CD14-positive monocyte (primary cell): ENCODE measurements around the gene COX5A. TPM values are rescaled to one million over a fixed set of nuclear protein-coding genes. Genes with fewer than 3 reads are reported as not detected.

ENCODE experiments used
- DNase-seq, 3 donors: peaks; one replicate each; pipeline ENCODE4 v3.0.0-alpha.2; 2011 to 2022
- H2AFZ ChIP-seq: 2 replicates; pipeline ENCODE4 v1.6.0; 2012; ENCODE audit warnings: mild to moderate bottlenecking, low read depth, low read length, inconsistent platforms; ENCODE audit not compliant: insufficient read depth, poor library complexity, severe bottlenecking
- H3K27ac ChIP-seq, 2 donors: 1 replicate in 1 of 2; 2 replicates in 1 of 2; pipeline ENCODE4 v1.5.1; 2012 to 2013; ENCODE audit warnings: low read length in 2 of 2, control low read depth in 1 of 2, inconsistent platforms in 1 of 2, low read depth in 1 of 2, mild to moderate bottlenecking in 1 of 2
- H3K27me3 ChIP-seq, 2 donors: one replicate each; pipeline versions ENCODE4 v1.6.0 to v1.6.1; 2011 to 2013; ENCODE audit warnings: low read length in 2 of 2; ENCODE audit not compliant: control insufficient read depth in 2 of 2, insufficient read depth in 2 of 2
- H3K36me3 ChIP-seq, 2 donors: replicated peaks in 1 of 2; 1 replicate in 1 of 2; 2 replicates in 1 of 2; pipeline versions ENCODE4 v1.5.1 to v1.6.1; 2012 to 2013; ENCODE audit warnings: low read length in 2 of 2, control low read depth in 1 of 2, inconsistent platforms in 1 of 2, mild to moderate bottlenecking in 1 of 2; ENCODE audit not compliant: insufficient read depth in 2 of 2, control insufficient read depth in 1 of 2
- H3K4me1 ChIP-seq, 2 donors: 1 replicate in 1 of 2; 2 replicates in 1 of 2; pipeline versions ENCODE4 v1.5.1 to v1.6.1; 2012 to 2013; ENCODE audit warnings: low read length in 2 of 2, control low read depth in 1 of 2, inconsistent platforms in 1 of 2, mild to moderate bottlenecking in 1 of 2, moderate library complexity in 1 of 2; ENCODE audit not compliant: insufficient read depth in 2 of 2, control insufficient read depth in 1 of 2
- H3K4me2 ChIP-seq: replicated peaks from 2 replicates; pipeline ENCODE3; 2012; ENCODE audit warnings: low read length, moderate library complexity, mild to moderate bottlenecking; ENCODE audit not compliant: poor library complexity, severe bottlenecking; ENCODE audit errors: extremely low read depth
- H3K4me3 ChIP-seq, 3 experiments: fragments of 200-600 bp in 1 of 3; sonication (generic) in 1 of 3; replicated peaks in 1 of 3; 1 replicate in 2 of 3; 2 replicates in 1 of 3; pipeline ENCODE4 v1.5.1; 2011 to 2013; ENCODE audit warnings: low read length in 3 of 3, mild to moderate bottlenecking in 3 of 3, control low read depth in 2 of 3, low read depth in 2 of 3, inconsistent platforms in 1 of 3, moderate library complexity in 1 of 3
- H3K79me2 ChIP-seq: 2 replicates; pipeline ENCODE4 v1.6.0; 2012; ENCODE audit warnings: mild to moderate bottlenecking, control low read depth, inconsistent platforms, low read length, moderate library complexity; ENCODE audit not compliant: insufficient read depth
- H3K9ac ChIP-seq: 2 replicates; pipeline ENCODE4 v1.6.0; 2017; ENCODE audit warnings: low read length, mild to moderate bottlenecking; ENCODE audit not compliant: insufficient read depth, poor library complexity, severe bottlenecking
- H3K9me3 ChIP-seq, 2 donors: replicated peaks in 1 of 2; 1 replicate in 1 of 2; 2 replicates in 1 of 2; pipeline versions ENCODE4 v1.5.1 to v1.6.1; 2012 to 2013; ENCODE audit warnings: low read length in 2 of 2, control low read depth in 1 of 2; ENCODE audit not compliant: control insufficient read depth in 1 of 2, insufficient read depth in 1 of 2
- H4K20me1 ChIP-seq: 2 replicates; pipeline ENCODE4 v1.6.0; 2012; ENCODE audit warnings: mild to moderate bottlenecking, low read length, control low read depth, moderate library complexity; ENCODE audit not compliant: insufficient read depth
- H3K27ac Mint-ChIP-seq, 7 donors: one replicate each; pipeline ENCODE4 v1.8.0; 2020; ENCODE audit warnings: mild to moderate bottlenecking in 7 of 7, mixed read lengths in 7 of 7, moderate library complexity in 6 of 7, inconsistent platforms in 2 of 7
- H3K27me3 Mint-ChIP-seq, 3 donors: one replicate each; pipeline ENCODE4 v1.8.0; 2021 to 2022; ENCODE audit warnings: low read depth in 3 of 3, mild to moderate bottlenecking in 3 of 3, mixed read lengths in 3 of 3, moderate library complexity in 3 of 3, inconsistent platforms in 1 of 3
- H3K36me3 Mint-ChIP-seq, 2 donors: one replicate each; pipeline ENCODE4 v1.8.0; 2020; ENCODE audit warnings: mixed read lengths in 2 of 2, inconsistent platforms in 1 of 2, mild to moderate bottlenecking in 1 of 2
- H3K4me1 Mint-ChIP-seq: one replicate; pipeline ENCODE4 v1.8.0; 2020; ENCODE audit warnings: mild to moderate bottlenecking, mixed read lengths
- H3K4me3 Mint-ChIP-seq, 2 donors: one replicate each; pipeline ENCODE4 v1.8.0; 2020; ENCODE audit warnings: mild to moderate bottlenecking in 2 of 2, mixed read lengths in 2 of 2, moderate library complexity in 1 of 2
- H3K9me3 Mint-ChIP-seq, 7 donors: one replicate each; pipeline ENCODE4 v1.8.0; 2020 to 2022; ENCODE audit warnings: mixed read lengths in 7 of 7, mild to moderate bottlenecking in 6 of 7, moderate library complexity in 6 of 7, inconsistent platforms in 2 of 7
- WGBS: methylation state at CpG from one replicate; pipeline ENCODE4 v1.1.5; 2013; ENCODE audit warnings: missing lambda C conversion rate; ENCODE audit not compliant: insufficient coverage; 5-methylcytosine and 5-hydroxymethylcytosine counted together
- intact Hi-C, 2 donors: fragments of 100-400 bp; cut with micrococcal nuclease; formaldehyde crosslinking; loops; one replicate each; pipeline versions ENCODE4 v1.15.0 to v1.15.1; 2023
- polyA plus RNA-seq, 3 donors: library from polyadenylated mRNA; depleted of rRNA in 1 of 3; unstranded in 2 of 3; stranded (reverse) in 1 of 3; fragments of 300-500 nt in 2 of 3; fragments of >200 nt in 1 of 3; fragmentation: Illumina TruSeq in 2 of 3; gene quantifications; 1 replicate in 2 of 3; 2 replicates in 1 of 3; pipeline ENCODE4 v1.2.3, GENCODE V29; 2012 to 2021
- TF ChIP-seq, protein P1 (sequence below): fragments of 200-600 bp; IDR thresholded peaks from one replicate; pipeline ENCODE4 v1.8.0; 2022; ENCODE audit warnings: antibody characterized with exemption, mild to moderate bottlenecking

The COX5A gene
- polyA plus RNA-seq, 3 donors: 127 to 498 (median 434) TPM

DNA sequence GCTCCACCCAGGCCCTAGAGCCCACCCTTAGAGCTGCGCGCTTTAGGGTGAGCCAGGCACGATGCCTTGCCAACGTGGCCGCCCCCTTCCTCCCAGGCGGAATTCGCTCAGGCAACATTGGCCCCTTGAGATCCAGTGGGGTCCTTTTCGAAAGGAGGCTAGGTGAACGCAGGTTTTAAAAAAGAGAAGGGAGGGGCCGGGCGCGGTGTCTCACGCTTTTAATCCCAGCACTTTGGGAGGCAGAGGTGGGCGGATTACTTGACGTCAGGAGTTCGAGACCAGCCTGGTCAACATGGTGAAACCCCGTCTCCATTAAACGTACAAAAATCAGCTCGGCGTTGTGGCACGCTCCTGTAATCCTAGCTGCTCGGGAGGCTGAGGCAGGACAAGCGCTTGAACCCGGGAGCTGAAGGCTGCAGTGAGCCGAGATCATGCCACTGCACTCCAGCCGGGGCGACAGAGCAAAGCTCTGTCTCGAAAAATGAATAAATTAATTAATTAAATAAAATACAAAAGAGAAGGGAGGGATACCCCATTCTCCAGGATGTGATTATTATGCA, 19.7 kb upstream of the COX5A start:
- Mint-ChIP-seq H3K4me3 (peak overlapping the region; percentile 77 to 89), H3K27ac (no peak overlapping the region), H3K27me3 (peaks cover 60 to 69% (median 68%) of the 10 kb centered on the region in 3 donors), H3K36me3 (peaks cover 6 to 8% of the 10 kb centered on the region in 2 donors), H3K4me1 (peaks cover 42% of the 10 kb centered on the region), H3K9me3 (peaks cover 0 to 19% (median 8%) of the 10 kb centered on the region in 7 donors)
- Histone ChIP-seq H3K27me3 (peaks cover 41 to 60% of the 10 kb centered on the region in 2 donors), H3K4me2 (peak overlapping the region; percentile 99), H3K4me1 (peaks cover 40 to 50% of the 10 kb centered on the region in 2 donors), H4K20me1 (peaks cover 17% of the 10 kb centered on the region), H3K36me3 (no peaks in the 10 kb centered on the region), H3K9me3 (peaks cover 0 to 11% of the 10 kb centered on the region in 2 donors), H3K79me2 (peaks cover 4% of the 10 kb centered on the region), H3K4me3 (peak overlapping the region; percentile 33 to 83 (median 50)), H3K9ac (peak overlapping the region; percentile 49), H2AFZ (peak overlapping the region; percentile 94), H3K27ac (no peak overlapping the region)
- TF ChIP-seq, protein P1, sequence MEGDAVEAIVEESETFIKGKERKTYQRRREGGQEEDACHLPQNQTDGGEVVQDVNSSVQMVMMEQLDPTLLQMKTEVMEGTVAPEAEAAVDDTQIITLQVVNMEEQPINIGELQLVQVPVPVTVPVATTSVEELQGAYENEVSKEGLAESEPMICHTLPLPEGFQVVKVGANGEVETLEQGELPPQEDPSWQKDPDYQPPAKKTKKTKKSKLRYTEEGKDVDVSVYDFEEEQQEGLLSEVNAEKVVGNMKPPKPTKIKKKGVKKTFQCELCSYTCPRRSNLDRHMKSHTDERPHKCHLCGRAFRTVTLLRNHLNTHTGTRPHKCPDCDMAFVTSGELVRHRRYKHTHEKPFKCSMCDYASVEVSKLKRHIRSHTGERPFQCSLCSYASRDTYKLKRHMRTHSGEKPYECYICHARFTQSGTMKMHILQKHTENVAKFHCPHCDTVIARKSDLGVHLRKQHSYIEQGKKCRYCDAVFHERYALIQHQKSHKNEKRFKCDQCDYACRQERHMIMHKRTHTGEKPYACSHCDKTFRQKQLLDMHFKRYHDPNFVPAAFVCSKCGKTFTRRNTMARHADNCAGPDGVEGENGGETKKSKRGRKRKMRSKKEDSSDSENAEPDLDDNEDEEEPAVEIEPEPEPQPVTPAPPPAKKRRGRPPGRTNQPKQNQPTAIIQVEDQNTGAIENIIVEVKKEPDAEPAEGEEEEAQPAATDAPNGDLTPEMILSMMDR: no peak
- DNase-seq: no peak
- WGBS: 5% methylated on average over 15 of the region's 28 CpGs
- intact Hi-C loops: loop anchor here in 1 of 2 donors (2.0 to 5.0 kb wide), 2 partner anchors 65 to 247 kb away; partner anchors contain the start of gene PPCDC

GRCh38 chr15:74956648-74957475, 19.0 kb upstream of the COX5A start, which contains the start of gene RPP25:
RPP25 (minus strand) TSS chr15:74956772; CDS start chr15:74956583, 189 bp downstream.
- Histone ChIP-seq H3K79me2 (peaks cover 4% of the 10 kb centered on the region), H3K36me3 (no peaks in the 10 kb centered on the region)
- H3K27me3 Mint-ChIP-seq: peaks cover 54 to 65% (median 65%) of the 10 kb centered on the region in 3 donors

More at GRCh38 chr15:74956648-74957475, 19.0 kb upstream of the COX5A start, which contains the start of gene RPP25:
- H3K4me2 ChIP-seq: peak within 1 kb of the TSS; percentile 99
- peak; percentile 32 to 62 (median 51) for DNase-seq
- peak within 1 kb of the TSS; percentile 94 for H2AFZ ChIP-seq
- peak within 1 kb of the TSS; percentile 77 to 86 for H3K4me3 Mint-ChIP-seq
- H3K4me1 ChIP-seq: peaks cover 40 to 50% of the 10 kb centered on the region in 2 donors
- H3K9ac ChIP-seq: peak within 1 kb of the TSS; percentile 49
- TF ChIP-seq, protein P1: no peak
- H3K9me3 ChIP-seq: peaks cover 0 to 11% of the 10 kb centered on the region in 2 donors
- intact Hi-C loops: loop anchor here in 1 of 2 donors (2.0 to 5.0 kb wide), 2 partner anchors 65 to 248 kb away; partner anchors contain the start of gene PPCDC
- H3K27me3 ChIP-seq: peaks cover 41 to 54% of the 10 kb centered on the region in 2 donors
- WGBS: under 1% methylated on average over 81 of the region's 83 CpGs
- peaks cover 6 to 8% of the 10 kb centered on the region in 2 donors for H3K36me3 Mint-ChIP-seq
- H3K9me3 Mint-ChIP-seq: peaks cover 0 to 19% (median 8%) of the 10 kb centered on the region in 7 donors
- H3K27ac ChIP-seq: no peak within 1 kb of the TSS
- peaks cover 42% of the 10 kb centered on the region for H3K4me1 Mint-ChIP-seq
- peak within 1 kb of the TSS in 2 of 7 donors; percentile 35 to 66 for H3K27ac Mint-ChIP-seq
- H3K4me3 ChIP-seq: peak within 1 kb of the TSS; percentile 33 to 83 (median 50)
- H4K20me1 ChIP-seq: peaks cover 17% of the 10 kb centered on the region
